C1 segment of cervical spinal cord (tissue), 14 donors: ENCODE measurements around the gene MED7.

ENCODE experiments used
- DNase-seq, 14 donors: peaks; one replicate each; lab custom pipeline; 2025; lab: John Stamatoyannopoulos, UW

MED7 gene

DNA sequence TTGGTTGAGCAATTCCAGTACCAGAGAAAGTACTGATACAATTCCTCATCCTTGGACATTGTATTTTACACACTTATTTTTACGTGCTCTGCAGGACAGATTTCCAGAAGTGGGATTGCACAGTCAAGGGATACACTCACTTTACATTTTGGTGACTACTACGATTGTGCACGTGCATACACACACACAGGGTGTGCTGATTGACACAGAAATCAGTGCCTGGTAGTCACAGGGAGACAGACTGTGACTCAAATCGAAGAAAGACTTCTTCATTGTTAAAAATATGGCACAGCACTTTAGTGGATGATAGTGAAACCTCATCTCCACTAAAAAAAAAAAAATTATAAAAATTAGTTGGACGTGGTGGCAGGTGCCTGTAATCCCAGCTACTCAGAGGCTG is 21.9 kb upstream of the MED7 start:
- no peak for DNase-seq

DNA sequence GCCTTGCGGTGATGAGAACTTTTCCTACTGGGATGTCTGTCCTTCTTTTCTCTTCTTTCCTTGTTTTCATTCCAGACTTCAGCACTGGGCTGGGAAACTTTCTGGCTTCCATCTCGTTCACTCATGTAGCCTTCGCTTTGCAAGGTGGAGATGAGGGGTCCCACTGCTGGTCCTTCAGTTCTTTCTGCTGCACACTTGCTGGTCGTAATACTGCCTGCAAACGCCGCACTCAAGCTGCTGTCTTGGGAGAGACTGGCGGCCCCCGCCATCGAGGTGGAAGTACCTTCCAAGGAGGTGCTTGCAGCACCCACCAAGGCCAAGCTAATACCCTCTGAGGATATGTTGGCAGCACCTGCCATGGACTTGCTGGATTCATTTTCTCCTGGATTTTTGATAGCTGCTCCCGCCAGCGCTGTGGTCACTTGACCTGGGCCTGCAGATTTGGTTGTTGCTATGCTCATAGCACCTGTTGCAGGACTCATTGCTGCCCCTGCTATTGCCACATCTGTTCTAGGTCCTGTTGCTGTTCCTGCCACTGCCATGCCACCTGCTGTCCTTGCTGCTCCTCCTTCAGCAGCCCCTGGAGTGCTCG is 20.4 kb upstream of the MED7 start:
- DNase-seq: no peak

DNA sequence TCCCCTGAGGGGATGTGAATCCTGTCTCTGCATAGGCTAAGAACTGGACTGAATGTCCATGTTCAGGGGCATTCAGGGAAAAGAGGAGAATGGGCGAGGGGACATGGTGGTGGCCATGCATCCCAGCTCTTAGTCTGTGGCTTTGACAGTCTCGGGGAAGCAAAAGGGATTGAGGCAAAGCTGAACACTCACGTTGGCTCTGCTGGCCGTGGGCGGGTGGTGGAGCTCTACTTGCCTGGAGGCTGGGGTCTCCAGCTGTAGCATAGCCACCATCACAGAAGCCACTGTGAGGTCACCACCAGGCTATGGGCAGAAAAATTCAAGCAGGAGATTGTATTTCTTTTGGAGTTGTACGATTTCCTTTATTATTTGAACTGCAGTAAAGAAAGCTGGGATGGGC is 19.3 kb upstream of the MED7 start:
- no peak for DNase-seq

DNA sequence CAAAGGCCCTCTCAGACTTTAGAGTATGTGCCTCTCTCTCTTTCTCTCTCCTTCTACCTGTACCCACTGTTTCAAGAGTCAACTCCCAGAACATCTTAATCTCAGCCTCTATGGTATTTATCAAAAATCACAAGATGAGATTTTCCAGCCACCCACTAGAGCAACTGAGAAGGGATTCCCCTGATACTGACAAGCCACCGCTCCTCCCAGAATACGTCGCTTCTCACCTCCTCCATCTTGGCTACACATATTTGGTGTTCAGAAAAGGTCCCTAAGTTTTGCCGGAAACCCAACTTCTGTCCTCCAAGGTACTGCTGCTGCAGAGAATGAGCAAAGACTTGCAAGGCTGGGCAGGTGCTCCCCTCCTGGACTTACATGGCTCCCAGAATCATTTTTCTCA is 17.3 kb upstream of the MED7 start:
- DNase-seq: no peak

DNA sequence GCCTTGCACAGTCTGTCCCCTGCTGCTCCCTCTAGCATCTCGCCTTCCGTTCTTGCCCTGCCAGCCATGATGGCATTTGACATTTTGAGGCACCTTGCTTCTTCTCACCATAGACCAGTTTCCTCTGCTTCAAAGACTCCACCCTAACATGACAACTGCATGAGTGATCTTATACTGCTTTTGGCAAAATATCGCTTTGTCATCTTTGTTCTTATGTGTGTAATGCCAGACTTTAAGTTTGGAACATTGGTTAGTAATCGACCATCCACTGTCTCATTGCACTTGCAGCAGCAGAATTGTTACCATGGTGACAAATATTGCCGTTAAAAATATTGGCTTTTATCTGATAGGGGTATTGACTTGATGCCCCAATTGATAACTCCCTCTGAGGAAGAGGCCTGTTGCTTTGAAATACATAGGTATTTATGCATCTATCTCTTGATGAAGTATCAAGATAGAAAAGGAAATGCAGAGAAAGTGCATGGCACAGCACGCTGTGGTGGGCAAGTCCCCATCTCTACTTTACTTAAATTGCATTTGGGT is 16.6 kb upstream of the MED7 start:
- DNase-seq: no peak

DNA sequence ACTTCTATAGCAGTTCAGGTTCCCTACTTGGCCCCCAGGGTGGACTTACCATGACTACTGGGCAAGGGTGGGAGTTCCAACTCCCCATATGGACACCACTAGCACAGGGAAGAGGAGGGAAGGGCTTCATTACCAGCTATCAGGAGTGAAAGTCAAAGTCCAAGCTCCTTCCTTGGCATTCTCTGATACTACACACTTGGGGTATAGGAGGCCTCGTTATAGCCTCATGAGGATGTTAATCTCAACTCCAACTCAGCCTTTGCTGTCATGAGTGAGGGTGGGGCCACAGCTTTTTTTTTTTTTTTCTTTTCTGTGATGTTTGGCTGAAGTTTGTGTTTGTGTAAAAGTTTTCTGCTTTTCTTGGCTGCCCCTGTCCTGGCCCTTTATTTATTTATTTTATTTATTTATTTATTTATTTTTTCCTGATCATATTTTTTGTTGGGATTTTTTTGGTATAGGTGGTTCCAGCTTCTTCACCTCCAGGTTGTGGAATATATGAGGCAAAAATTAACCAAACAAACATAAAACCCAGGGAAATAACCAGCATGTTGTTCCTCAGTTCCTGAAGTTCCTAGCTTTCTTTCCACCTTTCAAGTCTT is 14.7 kb upstream of the MED7 start:
- DNase-seq: no peak

DNA sequence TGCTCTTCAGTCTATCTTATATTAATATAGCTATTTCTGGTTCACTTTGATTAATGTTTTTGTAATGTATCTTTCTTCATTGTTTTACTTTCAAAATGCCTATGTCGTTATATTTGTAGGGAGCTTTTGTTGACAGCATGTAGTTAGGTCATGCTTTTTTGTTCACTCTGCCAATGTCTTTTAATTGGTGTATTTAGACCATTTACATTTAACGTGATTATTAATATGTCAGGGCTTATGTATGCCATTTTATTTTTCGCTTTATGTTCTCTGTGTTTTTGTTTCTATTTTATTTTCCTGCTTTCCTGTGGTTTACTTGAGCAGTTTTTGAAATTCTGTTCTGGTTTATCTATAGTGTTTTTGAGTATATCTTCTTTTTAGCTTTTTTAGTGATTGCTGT is 12.6 kb upstream of the MED7 start:
- no peak for DNase-seq

DNA sequence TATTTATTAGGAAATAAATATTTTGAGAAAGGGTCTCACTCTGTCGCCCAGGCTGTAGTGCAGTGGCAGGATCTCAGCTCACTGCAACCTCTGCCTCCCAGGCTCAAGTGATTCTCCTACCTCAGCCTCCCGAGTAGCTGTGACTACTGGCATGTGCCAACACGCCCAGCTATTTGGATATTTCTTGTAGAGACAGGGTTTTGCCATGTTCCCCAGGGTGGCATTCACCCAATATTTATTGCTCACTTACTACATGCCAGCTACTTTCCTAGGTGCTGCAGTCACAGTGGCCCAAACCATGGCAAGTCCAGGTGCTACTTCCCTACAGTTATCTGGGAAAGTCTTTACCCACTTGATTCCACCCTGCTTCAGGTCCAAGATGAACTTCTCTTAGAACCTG is 8.3 kb upstream of the MED7 start:
- no peak for DNase-seq

DNA sequence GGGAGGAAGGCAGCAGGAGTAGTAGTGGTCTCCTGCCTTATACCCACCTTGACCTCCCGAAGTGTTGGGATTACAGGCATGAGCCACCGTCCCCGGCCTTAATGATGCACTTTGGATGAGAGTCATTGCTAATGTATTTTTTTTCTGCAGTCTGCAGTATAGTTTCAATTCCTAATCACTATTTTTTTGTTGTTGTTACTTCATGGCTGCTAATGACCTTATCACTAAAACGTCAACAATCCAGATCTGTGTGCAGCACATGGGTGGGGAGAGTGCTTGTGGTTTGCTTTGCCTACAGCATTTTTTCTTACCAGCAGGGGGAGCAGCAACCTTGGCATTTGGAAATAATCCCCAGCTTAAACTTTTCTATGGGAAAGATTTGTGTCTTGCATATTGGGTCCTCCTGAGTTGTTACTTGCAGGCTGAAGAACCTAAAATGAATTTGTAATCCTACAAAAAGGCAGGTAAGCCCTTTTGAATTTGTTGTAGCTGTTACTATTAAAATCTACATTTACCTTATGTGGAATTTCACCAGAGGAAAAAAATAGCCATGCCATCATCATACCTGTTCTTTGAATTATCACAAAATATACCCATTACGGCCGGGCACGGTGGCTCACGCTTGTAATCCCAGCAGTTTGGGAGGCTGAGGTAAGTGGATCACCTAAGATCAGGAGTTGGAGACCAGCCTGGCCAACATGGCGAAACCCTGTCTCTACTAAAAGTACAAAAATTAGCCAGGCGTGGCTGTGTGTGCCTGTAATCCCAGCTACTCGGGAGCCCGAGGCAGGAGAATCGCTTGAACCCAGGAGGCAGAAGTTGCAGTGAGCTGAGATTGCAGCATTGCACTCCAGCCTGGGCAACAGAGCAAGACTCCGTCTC is 6.3 kb upstream of the MED7 start:
- DNase-seq: peak in 10 of 14 donors; percentile 3 to 45 (median 16)

DNA sequence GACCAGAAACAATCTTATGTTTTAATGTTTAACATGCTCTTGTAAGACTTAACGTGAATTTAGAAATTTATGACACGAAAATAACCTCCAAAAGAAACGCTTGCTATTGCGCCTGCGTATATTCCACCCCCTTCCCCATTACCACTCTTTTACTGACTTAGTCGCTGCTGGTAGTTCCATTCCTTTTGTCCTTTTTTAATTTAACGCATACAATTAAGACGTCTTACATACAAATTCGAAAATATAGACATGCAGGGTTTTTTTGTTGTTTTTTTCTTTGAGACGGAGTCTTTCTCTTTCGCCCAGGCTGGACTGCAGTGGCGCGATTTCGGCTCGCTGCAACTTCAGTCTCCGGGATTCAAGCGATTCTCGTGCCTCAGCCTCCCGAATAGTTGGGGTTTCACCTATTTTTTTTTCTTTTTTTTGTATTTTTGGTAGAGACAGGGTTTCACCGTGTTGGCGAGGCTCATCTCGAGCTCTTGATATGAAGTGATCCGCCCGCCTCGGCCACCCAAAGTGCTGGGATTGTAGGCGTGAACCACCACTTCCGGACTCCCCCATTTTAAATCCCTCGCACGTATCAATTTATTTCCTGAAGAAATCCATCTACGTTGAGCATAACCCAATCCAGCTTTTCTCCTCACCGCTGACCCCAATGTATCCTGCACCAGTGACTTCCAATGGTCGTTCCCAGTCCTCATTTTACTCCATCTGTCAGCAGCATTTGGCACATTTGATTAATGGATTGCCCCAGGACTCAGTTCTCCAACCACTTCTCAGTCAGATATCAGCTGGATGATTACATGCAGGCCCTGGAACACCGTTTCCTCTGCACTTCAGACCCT is 684 bp upstream of the MED7 start:
- DNase-seq: peak in 11 of 14 donors; percentile 34 to 72 (median 58)

DNA sequence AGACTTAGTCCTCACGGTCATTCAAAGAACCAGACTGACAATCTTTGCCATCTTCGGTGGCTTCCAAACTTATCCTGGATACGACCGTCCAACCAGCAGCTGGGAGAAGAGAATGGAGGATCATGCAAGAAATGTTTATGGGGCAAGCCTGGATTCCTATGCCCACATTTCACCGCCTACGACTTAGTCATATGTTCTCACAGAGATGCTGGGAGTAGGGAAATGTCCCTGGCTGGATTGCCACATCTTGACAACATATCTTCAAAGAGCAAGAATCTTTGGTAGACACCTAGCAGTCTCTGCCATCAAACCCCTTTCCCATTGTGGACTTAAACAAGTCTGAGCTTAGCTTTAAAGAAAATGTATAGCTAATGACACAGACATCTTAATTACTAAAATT is 5.0 kb downstream of the MED7 start:
- no peak for DNase-seq

DNA sequence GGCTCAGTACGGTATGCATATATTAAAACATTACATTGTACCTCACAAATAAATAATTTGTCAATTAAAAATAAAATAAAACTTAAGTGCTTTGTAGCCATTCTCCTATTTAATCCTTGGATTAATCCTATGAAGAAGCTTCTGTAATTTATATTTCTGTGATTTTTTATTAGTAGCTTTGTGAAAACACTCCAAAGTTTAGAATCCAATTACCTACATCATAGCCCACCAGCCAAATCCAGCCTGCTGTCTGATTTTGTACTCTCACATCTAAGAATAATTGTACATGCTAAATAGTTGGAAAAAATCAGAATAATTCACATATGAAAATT is 10.4 kb downstream of the MED7 start:
- DNase-seq: no peak

DNA sequence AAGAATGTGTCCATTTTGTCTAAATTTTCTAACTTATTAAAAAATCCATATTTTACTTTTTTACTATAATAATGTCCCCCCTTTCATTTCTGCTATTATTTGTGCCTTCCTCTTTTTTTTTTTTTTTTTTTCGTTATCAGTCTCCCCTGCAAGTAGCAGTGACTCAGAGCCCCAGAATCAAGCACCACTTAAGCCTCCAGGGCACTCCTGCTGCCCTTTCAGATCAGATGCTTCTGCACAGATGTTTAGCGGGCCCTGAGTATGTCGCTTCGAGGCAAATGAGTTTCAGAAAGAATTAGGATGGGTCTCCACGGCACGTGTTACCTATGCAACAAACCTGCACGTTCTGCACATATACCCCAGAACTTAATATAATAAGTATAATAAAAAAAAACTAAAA is 11.7 kb downstream of the MED7 start:
- DNase-seq: no peak

DNA sequence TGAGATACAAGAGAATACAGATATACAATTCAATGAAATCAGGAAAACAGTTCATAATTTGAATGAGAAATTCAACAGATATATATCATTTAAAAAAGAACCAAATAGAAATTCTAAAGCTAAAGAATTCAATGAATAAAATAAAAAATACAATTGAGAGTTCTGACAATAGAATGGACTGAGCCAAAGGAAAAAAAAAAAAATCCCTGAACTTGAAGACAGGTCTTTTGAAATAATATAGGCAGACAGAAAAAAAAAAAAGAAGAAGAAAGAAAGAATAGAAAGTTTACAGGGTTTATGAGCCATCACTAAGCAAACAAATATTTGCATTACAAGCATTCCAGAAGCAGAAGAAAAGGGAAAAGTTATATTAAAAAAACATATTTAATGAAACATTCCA is 21.0 kb downstream of the MED7 start:
- DNase-seq: no peak

DNA sequence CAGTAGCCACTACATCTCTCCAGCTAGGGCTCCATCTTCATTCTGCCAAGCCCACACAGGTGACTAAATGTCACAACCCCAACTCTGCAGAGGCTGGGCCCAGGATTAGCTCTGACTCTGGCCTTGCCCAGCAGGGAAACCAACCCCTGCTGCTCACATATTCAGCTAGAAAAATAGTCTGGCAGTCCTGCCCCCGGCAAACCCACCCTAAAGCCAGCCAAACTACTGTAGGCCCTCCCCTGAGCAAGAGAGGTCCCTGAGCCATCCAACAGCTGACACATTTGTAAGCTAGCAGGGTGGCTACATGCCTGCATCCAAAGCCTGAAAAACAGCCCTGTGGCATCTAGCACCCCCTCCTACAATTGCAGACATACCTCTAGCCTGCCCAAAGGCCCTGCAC is 22.6 kb downstream of the MED7 start:
- no peak for DNase-seq

DNA sequence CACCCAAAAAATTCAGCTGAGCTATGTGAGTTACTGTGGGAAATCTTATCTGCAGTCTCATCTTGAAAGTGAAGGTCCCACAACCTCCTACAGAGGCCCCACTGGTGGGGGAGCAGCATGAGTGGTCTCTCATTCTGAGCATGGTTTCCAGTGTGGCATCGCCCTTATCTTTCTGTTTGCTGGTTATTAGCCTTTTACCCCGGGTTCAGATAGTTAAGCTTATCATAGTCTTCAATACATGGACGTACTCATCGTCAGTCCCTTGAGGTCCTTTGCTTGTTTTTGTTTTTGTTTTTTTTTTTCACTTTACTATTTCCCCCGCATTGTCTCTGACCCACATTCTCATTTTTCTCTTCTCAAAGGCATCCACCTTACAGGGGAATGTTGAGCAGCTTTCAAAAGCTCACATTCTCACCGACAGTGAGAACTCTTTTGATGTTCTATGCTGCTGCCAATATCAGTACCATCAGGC is 26.1 kb downstream of the MED7 start:
- DNase-seq: no peak

DNA sequence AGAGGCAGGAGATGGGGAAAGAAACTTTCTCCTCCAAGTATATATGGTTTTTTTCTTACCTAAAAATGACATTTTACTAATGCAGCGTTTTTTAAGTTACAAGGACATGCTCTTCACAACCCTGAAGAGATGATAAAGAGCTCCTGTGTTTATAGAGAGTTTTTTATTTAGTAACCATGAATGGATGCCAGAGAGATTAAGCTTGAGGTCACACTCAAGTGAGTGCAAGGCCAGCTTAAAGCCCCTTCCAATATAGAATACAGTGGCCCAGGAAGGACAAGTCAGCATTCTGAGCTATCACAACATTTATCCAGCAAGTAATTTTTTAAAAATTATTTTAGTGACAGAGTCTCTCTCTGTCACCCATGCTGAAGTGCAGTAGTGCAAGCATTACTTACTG is 27.2 kb downstream of the MED7 start:
- no peak for DNase-seq

DNA sequence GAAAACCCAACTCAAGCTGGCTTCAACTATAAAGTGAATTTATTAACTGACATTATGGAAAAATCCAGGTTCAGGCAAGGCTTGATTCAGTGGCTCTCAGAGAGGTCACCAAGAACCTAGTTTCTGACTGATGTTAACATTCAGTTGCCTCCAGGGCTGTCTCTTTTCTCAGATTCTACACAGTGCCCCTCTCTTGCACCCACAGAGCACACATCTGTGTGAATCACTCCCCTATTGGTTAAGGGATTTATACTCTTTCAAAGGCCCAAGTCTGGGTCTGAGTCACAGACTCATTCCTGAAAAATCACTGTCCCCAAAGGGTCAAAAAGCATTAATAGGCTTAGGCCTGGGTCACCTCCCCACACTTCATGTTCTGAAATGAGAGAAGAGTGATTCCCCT is 27.7 kb downstream of the MED7 start:
- no peak for DNase-seq

DNA sequence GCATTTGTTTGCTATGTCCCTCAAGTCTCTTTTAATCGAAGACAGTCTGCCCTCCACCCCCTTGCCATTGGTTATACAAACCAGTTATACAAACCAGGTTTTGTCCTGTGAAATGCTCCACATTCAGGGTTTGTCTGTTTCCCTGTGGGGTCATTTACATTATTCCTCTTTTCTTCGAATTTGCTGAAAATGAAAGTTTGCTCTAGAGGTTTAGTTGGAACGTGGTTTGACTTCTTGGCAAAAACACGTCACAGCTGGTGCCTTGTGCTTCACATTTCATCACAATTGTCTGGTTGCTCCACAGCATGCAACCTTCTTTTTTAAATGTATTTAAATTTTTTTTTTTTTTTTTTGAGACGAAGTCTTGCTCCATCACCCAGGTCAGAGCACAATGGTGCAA is 29.7 kb downstream of the MED7 start:
- no peak for DNase-seq

DNA sequence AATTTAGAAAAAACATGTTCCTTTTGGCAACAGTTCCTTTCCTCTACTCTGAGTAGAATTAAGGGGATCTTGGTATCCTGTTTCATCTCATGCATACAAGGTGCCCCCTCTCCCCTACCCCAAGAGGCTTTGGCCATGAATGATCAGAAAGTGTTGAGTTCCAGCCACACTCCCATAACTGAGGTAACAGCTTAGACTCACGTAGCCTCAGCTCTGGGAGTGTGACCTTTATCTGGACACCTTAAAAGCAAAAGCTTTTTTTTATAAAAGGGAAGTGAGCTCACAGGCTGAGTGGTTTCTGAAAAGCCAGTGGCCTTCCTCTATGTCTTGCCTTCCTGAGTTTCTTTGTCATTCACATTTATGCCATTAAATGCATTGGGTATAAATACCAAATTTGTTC is 32.9 kb downstream of the MED7 start:
- DNase-seq: peak in 1 of 14 donors; percentile 11

DNA sequence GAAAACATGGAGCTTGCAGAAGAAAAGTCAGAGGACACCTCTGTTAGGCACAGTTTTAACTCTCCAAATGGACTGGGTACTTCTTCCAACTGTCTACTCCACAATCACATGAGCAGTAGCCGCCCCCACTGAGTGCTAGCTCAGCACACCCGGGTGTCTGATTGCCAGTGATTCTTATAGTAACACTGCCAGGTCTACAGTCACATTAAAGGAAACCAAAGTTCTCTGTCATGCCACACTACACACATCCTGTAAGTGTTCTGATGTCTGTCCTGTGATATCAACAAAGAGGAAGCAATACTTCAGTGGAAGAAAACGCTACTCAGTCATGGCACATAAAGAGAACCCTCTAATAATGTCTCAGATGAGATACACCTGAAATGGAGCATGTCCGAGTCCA is 33.7 kb downstream of the MED7 start, which contains the start of gene HAVCR2:
HAVCR2 (minus strand) TSS at position 69 of the 400 bp plus-strand sequence; CDS start at position 8, 61 bp downstream.
- DNase-seq: peak in 9 of 14 donors; percentile 17 to 62 (median 35)

DNA sequence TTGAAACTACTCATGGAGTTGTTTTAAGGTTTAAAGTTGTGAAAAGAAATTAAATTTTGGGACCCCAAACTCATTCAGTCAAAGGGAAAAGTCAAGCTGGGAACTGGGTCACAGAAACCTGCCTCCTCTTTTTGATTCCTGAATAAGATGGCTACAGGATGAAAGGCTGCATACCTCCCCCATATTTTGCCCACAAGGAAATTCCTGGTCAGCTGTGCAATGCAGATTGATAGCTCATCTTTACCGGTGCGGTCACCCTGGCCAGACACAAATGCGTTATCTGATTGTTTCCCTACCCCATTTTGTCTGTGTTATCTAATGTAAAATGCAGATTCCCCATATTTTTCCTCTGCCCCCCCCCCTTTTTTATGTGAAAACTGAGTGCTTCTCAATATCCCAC is 35.2 kb downstream of the MED7 start:
- no peak for DNase-seq
